22Rv1 (cell line): ENCODE measurements around the gene CENPV.

Experiments
- ZFX ChIP-seq: fragments of 450-650 bp; IDR thresholded peaks from 2 replicates; pipeline ENCODE4 v1.6.1; 2017; ENCODE audit warnings: antibody characterized with exemption, borderline replicate concordance
- TF ChIP-seq, protein P1 (sequence below): fragments of 450-650 bp; IDR thresholded peaks from 2 replicates; pipeline ENCODE4 v1.5.1; 2017; ENCODE audit warnings: mild to moderate bottlenecking

DNA sequence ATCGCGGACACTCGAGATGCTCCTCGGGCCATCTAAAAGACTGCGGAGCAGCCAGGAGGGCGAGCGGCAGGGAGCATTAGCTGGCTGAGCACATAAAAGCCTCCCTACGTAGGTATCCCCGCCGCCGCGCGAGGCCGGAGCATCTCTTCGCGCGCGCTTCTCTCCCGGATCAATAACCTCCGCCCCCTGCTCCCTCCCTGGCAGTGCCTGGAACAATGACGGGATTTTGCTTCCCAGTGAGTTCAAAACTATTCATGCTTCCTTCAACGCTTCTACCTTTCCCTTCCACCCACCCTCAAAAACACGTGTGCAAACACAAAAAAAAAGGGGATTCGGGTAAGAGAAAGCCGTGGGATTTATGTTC lies 984 bp downstream of the CENPV start:
- TF ChIP-seq, protein P1, sequence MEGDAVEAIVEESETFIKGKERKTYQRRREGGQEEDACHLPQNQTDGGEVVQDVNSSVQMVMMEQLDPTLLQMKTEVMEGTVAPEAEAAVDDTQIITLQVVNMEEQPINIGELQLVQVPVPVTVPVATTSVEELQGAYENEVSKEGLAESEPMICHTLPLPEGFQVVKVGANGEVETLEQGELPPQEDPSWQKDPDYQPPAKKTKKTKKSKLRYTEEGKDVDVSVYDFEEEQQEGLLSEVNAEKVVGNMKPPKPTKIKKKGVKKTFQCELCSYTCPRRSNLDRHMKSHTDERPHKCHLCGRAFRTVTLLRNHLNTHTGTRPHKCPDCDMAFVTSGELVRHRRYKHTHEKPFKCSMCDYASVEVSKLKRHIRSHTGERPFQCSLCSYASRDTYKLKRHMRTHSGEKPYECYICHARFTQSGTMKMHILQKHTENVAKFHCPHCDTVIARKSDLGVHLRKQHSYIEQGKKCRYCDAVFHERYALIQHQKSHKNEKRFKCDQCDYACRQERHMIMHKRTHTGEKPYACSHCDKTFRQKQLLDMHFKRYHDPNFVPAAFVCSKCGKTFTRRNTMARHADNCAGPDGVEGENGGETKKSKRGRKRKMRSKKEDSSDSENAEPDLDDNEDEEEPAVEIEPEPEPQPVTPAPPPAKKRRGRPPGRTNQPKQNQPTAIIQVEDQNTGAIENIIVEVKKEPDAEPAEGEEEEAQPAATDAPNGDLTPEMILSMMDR: no peak
- no peak for TF ChIP-seq ZFX
